GM19193 (cell line): ENCODE data around the gene DMRT1.

Experiments
- POLR2A ChIP-seq: IDR thresholded peaks from 4 replicates; pipeline ENCODE4 v1.6.1; 2011; ENCODE audit not compliant: insufficient read depth, insufficient read length; ENCODE audit errors: extremely low read depth

DMRT1 gene

DNA sequence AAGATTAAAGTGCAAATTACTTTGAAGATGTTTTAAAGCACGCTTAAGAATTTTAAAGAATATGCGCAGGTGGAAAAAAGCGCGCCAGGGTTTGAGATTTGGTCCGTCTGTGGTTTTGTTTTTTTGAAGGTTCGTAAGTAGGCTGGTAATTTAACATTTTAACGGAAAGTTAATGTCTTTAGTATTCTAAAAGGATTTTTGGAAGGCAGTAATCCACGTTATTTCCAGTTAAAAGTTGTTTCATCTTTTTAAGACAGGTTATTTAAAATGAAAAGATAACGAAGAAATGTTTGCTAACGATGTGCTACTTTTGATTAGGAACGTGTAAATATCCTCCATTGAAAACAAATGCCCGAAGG is 1.9 kb downstream of the DMRT1 start:
- no peak for TF ChIP-seq POLR2A

DNA sequence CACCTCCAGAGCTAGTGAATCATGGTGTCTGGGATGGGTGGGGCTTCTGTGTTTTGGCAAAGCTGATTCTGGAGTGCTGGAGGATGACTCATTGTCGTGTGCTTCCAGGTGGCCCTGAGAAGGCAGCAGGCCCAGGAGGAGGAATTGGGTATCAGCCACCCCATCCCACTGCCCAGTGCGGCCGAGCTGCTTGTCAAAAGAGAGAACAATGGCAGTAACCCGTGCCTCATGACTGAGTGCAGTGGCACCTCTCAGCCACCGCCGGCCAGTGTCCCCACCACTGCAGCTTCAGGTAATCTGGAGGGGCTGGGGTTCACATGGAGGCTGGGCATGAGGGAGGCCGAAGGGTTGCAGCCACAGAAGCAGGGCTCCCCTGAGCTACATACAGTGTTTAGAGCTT is 5.4 kb downstream of the DMRT1 start:
- no peak for TF ChIP-seq POLR2A

DNA sequence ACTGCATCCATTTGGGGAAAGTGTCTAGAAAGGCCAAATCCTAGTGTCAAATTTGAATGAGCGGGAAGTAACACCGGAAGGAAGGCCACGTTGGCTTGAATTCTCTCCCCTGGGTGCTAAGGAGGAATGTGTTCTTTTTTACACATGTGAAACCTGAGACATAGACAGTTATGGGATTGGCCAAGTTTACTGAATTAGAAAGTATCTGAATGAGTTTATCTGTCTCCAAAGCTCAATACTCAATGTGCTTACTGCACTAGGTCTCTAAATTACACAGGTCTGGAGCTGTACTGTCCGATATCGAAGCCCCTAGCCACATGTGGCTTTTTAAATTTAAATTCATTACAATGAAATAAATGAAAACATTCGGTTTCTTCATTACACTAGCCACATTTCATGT is 6.0 kb downstream of the DMRT1 start:
- no peak for TF ChIP-seq POLR2A

DNA sequence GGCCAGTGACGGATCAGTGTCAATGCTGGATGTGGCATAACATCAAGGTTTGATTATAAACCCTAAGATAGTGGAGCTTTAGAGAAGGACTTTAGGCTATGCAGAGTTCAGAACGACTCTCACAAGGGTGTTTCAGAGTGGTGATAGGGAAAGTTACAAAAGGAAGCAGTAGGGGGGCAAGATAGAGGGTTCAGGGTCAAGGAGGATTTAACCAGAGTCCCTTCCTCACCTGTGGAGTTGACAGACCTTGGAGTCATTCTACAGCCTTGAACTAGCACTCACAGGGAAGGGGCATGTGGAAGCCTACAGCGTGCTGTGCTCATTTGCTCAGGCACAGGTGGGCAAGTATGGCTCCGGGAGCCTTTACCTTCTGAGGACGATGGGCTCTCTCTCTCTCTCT is 7.9 kb downstream of the DMRT1 start:
- TF ChIP-seq POLR2A: no peak

DNA sequence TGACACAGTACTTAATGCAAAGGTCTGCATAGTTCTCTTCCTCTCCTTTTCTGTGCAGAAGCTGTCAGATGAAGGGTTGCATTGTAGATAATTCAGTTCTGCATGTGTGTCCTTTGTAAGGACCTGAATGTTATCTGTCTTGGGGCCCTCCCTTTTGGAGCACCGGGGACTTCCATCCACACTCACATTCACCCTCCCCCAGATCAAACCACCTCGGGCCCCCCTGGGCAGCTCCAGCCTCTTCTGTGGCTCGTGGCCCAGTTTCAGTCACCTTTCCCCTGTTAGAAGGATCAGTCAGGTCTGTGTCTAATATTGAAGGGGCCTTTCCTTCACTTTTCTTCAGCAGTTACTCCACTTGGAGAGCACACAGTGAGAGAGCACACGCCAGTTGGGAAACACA is 11.0 kb downstream of the DMRT1 start:
- TF ChIP-seq POLR2A: no peak

DNA sequence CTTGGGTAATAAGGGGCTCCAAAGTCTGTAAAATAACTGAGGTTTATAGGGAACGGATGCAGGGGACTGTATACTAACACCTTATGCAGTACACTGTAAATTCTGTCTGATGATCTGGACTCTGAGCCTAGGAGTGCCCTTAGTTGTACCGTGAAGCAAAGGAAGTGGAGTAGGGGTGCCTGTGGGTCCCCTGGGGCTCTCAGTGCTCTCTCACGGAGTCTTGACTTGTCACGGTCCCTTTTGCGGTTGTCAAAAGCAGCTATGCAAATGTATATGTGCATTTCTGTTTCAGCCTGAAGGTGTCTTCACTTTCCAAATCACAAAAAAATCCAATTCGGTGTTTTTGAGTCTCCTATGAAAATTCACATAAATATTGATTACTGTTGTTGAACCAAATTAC is 17.8 kb downstream of the DMRT1 start:
- no peak for TF ChIP-seq POLR2A

DNA sequence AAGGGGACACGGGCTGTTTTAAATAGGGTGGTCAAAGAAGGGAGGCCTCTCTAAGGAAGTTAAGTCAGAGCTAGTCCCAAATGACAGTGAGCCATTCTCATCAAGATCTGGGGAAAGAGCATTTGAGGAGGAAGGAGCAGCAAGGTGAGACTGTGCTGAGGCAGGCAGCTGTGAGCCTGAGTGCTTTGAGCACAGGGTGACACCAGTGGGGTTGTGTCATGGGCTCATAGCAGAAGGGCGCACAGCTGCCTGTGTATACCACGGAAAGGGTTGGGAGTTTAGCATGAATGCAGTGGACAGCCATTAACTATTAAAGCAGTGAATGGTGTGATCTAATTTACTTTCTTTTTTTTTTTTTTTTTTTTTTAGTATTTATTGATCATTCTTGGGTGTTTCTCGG is 19.2 kb downstream of the DMRT1 start:
- TF ChIP-seq POLR2A: no peak

DNA sequence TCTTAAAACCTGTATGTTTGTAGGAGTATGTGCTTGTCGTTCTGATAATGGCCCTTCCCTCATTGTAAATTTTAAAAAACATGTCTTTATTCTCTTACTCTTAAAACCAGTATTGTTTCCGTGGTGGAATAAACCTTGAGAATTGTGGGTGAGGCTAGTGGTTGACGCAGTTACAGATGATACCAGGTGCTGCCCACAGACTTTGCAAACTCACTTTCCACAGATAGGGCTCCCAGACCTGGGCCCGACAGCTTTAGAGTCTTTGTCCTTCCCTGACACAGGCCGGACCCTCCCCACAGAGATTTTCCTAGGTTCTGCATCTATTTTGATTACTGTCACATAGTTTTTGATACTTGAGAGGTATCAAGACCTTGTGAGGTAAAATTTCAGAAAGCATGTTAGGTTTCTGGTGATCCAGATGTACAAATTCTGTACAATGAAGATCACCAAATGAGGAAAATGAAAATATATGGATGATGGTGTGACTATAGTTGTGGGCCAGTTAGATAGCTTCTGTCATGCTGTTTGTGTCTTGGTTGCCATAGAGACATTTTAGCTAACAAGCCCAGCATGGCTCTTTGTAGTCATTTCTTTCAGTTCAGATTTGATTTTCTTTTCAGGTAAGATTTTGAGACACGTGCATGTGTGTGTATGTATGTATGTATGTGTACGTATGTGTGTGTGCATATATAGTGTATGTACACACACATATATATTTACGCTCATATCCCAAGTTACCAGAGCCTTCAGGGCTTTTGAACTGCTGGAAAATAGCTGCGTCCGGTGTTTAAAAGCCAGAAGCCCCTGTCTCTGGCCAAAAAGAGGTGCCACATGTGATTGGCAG is 33.8 kb downstream of the DMRT1 start:
- no peak for TF ChIP-seq POLR2A

DNA sequence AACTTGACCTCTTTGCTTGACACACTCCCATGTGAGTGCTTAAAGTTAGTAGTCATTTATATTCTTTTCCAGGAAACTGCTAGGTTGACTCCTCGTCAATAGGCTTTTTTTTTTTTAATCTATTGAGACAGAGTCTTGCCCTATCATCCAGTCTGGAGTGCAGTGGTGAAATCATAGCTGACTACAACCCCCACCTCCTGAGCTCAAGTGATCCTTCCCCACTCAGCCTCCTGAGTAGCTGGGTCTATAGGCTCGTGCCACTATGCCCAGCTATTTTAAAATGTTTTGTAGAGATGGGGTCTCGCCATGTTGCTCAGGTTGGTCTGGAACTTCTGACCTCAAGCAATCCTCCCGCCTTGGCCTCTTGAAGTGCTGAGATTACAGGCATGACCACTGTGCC is 34.9 kb downstream of the DMRT1 start:
- TF ChIP-seq POLR2A: no peak

DNA sequence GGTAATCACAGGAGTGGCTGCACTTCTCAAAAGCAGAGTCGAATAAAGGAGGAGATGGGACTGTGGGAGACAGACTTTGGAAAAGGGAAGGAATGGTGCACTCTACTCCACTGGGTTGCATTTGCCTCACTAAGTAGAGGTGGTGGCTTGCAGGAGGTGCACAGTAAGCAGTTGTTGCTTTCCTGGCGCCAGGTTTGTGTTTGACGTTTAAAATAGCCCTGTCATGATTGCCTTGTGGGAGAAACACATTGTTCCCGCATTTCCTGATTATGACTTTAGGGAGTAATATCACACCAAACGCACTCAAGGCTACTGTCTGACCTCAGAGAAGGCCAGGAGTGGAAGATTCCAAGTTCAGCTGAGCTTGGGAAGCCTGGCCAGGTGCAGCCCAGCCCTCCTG is 36.7 kb downstream of the DMRT1 start:
- no peak for TF ChIP-seq POLR2A

DNA sequence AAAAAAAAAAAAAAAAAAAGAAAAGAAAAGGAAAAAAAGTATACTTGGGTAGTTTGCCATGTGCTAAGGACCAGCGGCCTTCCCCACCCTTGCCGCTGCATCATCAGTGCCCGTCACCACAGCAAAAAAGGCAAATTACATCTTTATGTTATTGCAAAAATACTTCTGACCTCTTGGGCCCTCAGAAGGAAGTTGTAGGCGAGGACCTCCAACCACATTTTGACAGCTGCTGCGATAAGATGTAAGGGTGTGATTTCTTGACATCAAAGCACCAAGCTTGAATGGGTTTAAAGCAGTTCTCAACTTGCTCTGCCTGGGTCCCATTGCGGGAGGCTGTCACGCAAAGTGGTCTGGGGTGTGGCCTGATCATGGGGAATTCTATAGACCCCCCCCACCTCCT is 39.2 kb downstream of the DMRT1 start:
- TF ChIP-seq POLR2A: no peak

DNA sequence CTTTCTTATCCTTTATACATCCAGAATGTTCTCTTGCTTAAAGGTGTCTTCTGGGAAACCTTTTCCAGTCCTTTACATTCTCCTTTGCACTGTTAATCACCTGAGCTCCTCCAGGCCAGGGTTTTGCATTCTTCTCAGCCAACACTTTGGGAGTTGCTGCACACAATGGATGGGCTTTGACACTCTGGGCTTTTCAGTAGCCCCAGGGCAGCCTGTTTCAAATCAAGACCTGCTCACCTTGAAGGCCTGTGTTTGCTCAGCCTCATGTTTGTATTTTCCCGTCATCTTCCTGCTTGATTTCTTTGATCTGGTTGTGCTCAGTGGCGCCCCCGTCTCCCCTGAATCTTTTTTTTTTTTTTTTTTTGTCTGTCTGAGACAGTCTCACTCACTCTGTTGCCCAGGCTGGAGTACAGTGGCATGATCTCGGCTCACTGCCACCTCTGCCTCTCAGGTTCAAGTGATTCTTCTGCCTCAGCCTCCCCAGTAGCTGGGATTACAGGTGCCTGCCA is 41.0 kb downstream of the DMRT1 start:
- TF ChIP-seq POLR2A: no peak

DNA sequence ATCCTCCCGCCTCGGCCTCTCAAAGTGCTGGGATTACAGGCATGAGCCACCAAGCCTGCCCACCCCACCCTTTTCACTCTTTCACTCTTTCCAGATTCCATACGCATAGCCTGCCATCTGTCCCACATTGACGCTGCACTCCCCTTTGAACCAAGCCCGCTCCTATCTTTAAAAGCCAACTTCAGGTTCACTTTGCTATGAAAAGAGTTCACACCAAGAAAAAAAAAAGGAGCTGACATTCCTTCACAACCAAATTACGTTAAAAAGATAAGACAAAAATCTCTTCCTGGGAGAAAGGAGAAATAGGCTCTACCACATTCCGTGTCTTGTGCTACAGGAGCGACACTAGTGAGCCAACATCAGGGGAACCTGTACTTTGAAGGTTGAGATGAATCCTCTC is 41.5 kb downstream of the DMRT1 start:
- TF ChIP-seq POLR2A: no peak

DNA sequence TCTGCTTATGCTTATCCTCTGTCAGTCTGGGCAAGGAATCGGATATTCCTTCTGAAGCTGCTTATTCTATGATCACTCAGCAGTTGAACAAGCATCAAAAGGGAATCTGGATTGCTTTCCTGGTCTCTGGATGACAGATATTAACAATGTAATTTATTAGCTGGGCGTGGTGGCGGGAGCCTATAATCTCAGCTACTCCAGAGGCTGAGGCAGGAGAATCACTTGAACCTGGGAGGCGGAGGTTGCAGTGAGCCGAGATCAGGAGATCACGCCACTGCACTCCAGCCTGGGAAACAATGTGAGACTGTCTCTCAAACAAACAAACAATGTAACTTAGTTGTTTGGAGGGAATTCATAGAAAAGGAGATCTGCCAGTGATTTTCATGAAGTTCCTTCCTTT is 45.4 kb downstream of the DMRT1 start:
- TF ChIP-seq POLR2A: no peak

DNA sequence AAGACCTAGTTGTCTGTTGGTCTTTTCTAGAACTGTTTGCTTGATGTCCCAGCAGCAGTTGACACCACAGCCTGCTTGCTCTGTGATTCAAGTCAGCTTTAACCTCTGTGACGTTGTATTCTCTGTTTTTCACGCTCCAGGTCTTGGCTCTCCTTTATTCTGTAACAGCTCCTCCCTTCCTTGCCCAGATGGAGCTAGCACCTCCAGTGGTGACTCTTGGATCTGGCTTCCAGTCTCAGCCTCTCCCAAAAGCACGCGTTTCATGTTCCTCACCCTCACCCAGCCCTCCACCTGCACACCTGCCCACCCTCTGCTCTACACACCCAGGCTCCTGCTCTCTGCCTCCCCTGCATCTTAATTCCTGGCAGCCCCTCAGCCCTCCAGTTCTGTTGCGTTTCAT is 50.6 kb downstream of the DMRT1 start:
- no peak for TF ChIP-seq POLR2A

DNA sequence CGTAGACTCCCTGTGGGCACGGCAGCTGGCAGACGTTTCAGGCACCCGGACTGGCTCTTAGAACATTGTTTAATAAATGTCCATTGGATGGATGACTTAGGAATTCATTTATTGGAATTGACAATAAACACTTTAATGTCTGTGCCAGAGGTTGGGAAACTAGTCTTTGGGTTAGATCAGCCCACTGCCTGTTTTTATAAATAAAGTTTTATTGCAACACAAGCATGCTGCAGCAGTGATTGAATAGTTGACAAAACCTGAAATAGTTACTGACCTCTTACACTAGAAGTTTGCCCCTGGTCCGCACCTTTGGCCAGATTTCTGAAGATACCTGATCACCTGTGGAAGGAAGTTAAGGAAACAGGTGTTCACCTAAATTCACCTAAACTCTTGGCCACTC is 51.6 kb downstream of the DMRT1 start:
- TF ChIP-seq POLR2A: no peak
